ENCODE data around the gene RPL31.

Gene RPL31

GRCh38 chr2:100968146-100969145, 33.6 kb upstream of the RPL31 start:
- Histone ChIP-seq H3K27me3 (peaks cover 5% of the 10 kb centered on the region), H3K36me3 (no peaks in the 10 kb centered on the region), H3K4me3 (ENCODE audit: low read depth in 1 of 2, low read length in 1 of 2) (no peak overlapping the region), H3K27ac (no peak overlapping the region), H3K9me3 (no peaks in the 10 kb centered on the region), H3K4me1 (ENCODE audit: control insufficient read depth in 1 of 2, insufficient read depth in 1 of 2, low read depth in 1 of 2, low read length in 1 of 2) (no peaks in the 10 kb centered on the region)
- no peak for TF ChIP-seq CTCF (IDR thresholded peaks at IDR 0.05)

- no peak for TF ChIP-seq CTCF (IDR thresholded peaks at IDR 0.05)
- no peaks in the 10 kb centered on the region for H3K36me3 ChIP-seq
- no peaks in the 10 kb centered on the region for H3K9me3 ChIP-seq
- peaks cover 6% of the 10 kb centered on the region for H3K27me3 ChIP-seq
- no peak overlapping the region for H3K27ac ChIP-seq
- H3K4me3 ChIP-seq (ENCODE audit: low read depth in 1 of 2, low read length in 1 of 2): no peak overlapping the region
- no peaks in the 10 kb centered on the region for H3K4me1 ChIP-seq (ENCODE audit: control insufficient read depth in 1 of 2, insufficient read depth in 1 of 2, low read depth in 1 of 2, low read length in 1 of 2)
Observed at GRCh38 chr2:100969998-100970397, 32.1 kb upstream of the RPL31 start.

GRCh38 chr2:100971221-100971620, 30.9 kb upstream of the RPL31 start:
- no peak overlapping the region for H3K4me3 ChIP-seq (ENCODE audit: low read depth in 1 of 2, low read length in 1 of 2)
- H3K9me3 ChIP-seq: no peaks in the 10 kb centered on the region
- H3K4me1 ChIP-seq (ENCODE audit: control insufficient read depth in 1 of 2, insufficient read depth in 1 of 2, low read depth in 1 of 2, low read length in 1 of 2): no peaks in the 10 kb centered on the region
- peaks cover 13% of the 10 kb centered on the region for H3K27me3 ChIP-seq
- H3K27ac ChIP-seq: no peak overlapping the region
- no peaks in the 10 kb centered on the region for H3K36me3 ChIP-seq
- no peak for TF ChIP-seq CTCF (IDR thresholded peaks at IDR 0.05)

GRCh38 chr2:100972452-100972851, 29.6 kb upstream of the RPL31 start:
- Histone ChIP-seq H3K27me3 (peaks cover 13% of the 10 kb centered on the region), H3K27ac (no peak overlapping the region), H3K9me3 (no peaks in the 10 kb centered on the region), H3K4me1 (ENCODE audit: control insufficient read depth in 1 of 2, insufficient read depth in 1 of 2, low read depth in 1 of 2, low read length in 1 of 2) (no peaks in the 10 kb centered on the region), H3K36me3 (no peaks in the 10 kb centered on the region), H3K4me3 (ENCODE audit: low read depth in 1 of 2, low read length in 1 of 2) (no peak overlapping the region)
- TF ChIP-seq CTCF (IDR thresholded peaks at IDR 0.05): no peak

- no peak overlapping the region for H3K4me3 ChIP-seq (ENCODE audit: low read depth in 1 of 2, low read length in 1 of 2)
- no peak for TF ChIP-seq CTCF (IDR thresholded peaks at IDR 0.05)
- peaks cover 8% of the 10 kb centered on the region for H3K27me3 ChIP-seq
- H3K4me1 ChIP-seq (ENCODE audit: control insufficient read depth in 1 of 2, insufficient read depth in 1 of 2, low read depth in 1 of 2, low read length in 1 of 2): no peaks in the 10 kb centered on the region
- H3K36me3 ChIP-seq: no peaks in the 10 kb centered on the region
- H3K9me3 ChIP-seq: no peaks in the 10 kb centered on the region
- no peak overlapping the region for H3K27ac ChIP-seq
Observed at GRCh38 chr2:100974712-100975520, 27.2 kb upstream of the RPL31 start.

All from neutrophil (primary cell).